BLaER1 (cell line): Measurements from ENCODE around the gene KIAA0513.
A peak's percentile ranks its signal among the peaks of the same experiment; 100 is the strongest.

ENCODE experiments used
- H3K27ac ChIP-seq: shearing (Covaris generic); formaldehyde crosslinking; 2 replicates; pipeline ENCODE4 v1.8.1; 2022
- H3K27me3 ChIP-seq: shearing (Covaris generic); formaldehyde crosslinking; 2 replicates; pipeline ENCODE4 v1.8.1; 2022
- H3K36me3 ChIP-seq: shearing (Covaris generic); formaldehyde crosslinking; 2 replicates; pipeline ENCODE4 v1.8.1; 2022
- H3K4me1 ChIP-seq: shearing (Covaris generic); formaldehyde crosslinking; 2 replicates; pipeline ENCODE4 v1.8.1; 2022
- H3K4me2 ChIP-seq: shearing (Covaris generic); formaldehyde crosslinking; 2 replicates; pipeline ENCODE4 v1.8.1; 2022
- H3K4me3 ChIP-seq: shearing (Covaris generic); formaldehyde crosslinking; 2 replicates; pipeline ENCODE4 v1.8.1; 2022
- H3K9ac ChIP-seq: shearing (Covaris generic); formaldehyde crosslinking; 2 replicates; pipeline ENCODE4 v1.8.1; 2022
- H3K9me3 ChIP-seq: shearing (Covaris generic); formaldehyde crosslinking; 2 replicates; pipeline ENCODE4 v1.8.1; 2022
- H4K20me1 ChIP-seq: shearing (Covaris generic); formaldehyde crosslinking; 2 replicates; pipeline ENCODE4 v1.8.1; 2022
- Cebpa-rat ChIP-seq: shearing (Covaris generic); IDR thresholded peaks from 2 replicates; pipeline ENCODE4 v1.8.1; 2022

KIAA0513 gene

DNA sequence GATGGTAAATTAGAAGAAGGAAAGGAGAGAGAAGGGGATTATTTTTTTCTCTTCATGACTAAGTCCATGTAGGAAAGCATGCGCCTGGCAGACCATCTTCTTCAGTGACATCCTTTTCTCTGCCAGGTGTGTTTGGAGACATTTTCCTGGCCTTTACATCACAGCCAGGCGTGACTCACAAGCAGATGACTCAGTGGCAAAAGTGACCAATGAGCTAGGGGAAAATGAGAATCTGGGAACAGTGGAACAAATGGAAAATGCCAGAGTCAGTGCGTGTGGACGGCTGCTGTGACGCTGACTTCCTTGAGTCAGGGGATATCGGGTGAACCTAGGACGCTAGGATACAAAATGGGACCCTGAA lies 9.4 kb downstream of the KIAA0513 start:
- H3K9ac ChIP-seq: no peak overlapping the region
- no peak overlapping the region for H3K27ac ChIP-seq
- 0 out of 2 replicates have a peak, but pooled peaks cover 4% of the 10 kb centered on the region for H3K27me3 ChIP-seq
- no peaks in the 10 kb centered on the region for H3K9me3 ChIP-seq
- H3K36me3 ChIP-seq: no peaks in the 10 kb centered on the region
- no peak overlapping the region for H3K4me3 ChIP-seq
- H3K4me1 ChIP-seq: peaks cover 14% of the 10 kb centered on the region
- H3K4me2 ChIP-seq: no peak overlapping the region
- no peak for TF ChIP-seq Cebpa-rat
- H4K20me1 ChIP-seq: no peaks in the 10 kb centered on the region

DNA sequence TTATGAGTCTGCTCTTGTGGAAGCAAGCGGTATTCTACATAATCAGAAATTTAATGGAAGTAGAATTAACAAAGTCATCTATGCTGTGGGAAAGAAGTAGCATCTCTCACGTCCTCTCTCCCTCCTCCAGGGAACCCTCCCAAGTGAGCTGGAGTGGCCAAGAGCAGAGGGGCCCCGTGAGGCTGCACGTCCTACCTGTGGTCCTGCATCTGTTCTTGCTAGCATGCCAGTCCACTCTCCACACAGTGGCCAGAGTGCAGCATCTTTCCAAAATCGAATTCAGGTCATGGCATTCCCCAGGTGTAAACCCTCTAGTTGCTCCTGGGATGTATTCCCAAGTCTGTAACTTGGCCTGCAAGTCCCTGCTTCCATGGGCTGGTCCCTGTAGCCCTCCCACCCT lies 10.1 kb downstream of the KIAA0513 start:
- Histone ChIP-seq H3K9me3 (no peaks in the 10 kb centered on the region), H3K4me3 (no peak overlapping the region), H3K27ac (no peak overlapping the region), H3K4me1 (peaks cover 14% of the 10 kb centered on the region), H3K4me2 (no peak overlapping the region), H3K36me3 (no peaks in the 10 kb centered on the region), H4K20me1 (no peaks in the 10 kb centered on the region), H3K27me3 (0 out of 2 replicates have a peak, but pooled peaks cover 4% of the 10 kb centered on the region), H3K9ac (no peak overlapping the region)
- no peak for TF ChIP-seq Cebpa-rat

- Histone ChIP-seq H3K4me1 (peaks cover 1% of the 10 kb centered on the region), H3K4me3 (no peak overlapping the region), H4K20me1 (no peaks in the 10 kb centered on the region), H3K9me3 (no peaks in the 10 kb centered on the region), H3K27ac (no peak overlapping the region), H3K27me3 (peaks cover 6% of the 10 kb centered on the region; the same call in 1 of the 2 replicates), H3K9ac (no peak overlapping the region), H3K4me2 (no peak overlapping the region), H3K36me3 (no peaks in the 10 kb centered on the region)
- TF ChIP-seq Cebpa-rat: no peak
Observed at GRCh38 chr16:85040685-85041084, 13.1 kb downstream of the KIAA0513 start.

- Histone ChIP-seq H3K27me3 (peaks cover 14% of the 10 kb centered on the region), H3K4me1 (peaks cover 10% of the 10 kb centered on the region), H3K4me2 (no peak overlapping the region), H3K27ac (no peak overlapping the region), H3K36me3 (no peaks in the 10 kb centered on the region), H3K9ac (no peak overlapping the region), H3K4me3 (no peak overlapping the region), H4K20me1 (no peaks in the 10 kb centered on the region), H3K9me3 (no peaks in the 10 kb centered on the region)
- no peak for TF ChIP-seq Cebpa-rat
Observed at GRCh38 chr16:85041219-85042166, 13.9 kb downstream of the KIAA0513 start.

DNA sequence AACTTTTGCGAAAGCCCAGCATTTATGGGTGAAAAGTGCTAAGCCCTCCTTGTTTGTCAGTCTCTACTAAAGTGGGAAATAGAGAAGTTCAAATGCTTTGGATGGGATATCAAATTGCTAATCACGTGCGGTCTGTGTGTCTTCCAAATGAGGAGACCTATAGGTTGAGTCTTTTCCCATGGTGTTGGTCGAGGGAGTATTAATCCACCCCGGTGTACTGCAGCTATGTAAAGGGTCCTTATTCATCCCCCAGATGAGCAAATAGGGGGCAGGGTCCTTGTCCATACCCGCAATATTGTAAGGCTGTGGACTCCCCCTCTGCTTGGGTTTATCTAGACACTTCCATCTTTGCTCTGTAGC lies 14.6 kb downstream of the KIAA0513 start:
- Histone ChIP-seq H3K4me2 (no peak overlapping the region), H3K4me1 (peaks cover 16% of the 10 kb centered on the region), H3K36me3 (no peaks in the 10 kb centered on the region), H4K20me1 (no peaks in the 10 kb centered on the region), H3K9ac (no peak overlapping the region), H3K27me3 (peaks cover 21% of the 10 kb centered on the region), H3K9me3 (no peaks in the 10 kb centered on the region), H3K4me3 (no peak overlapping the region), H3K27ac (no peak overlapping the region)
- TF ChIP-seq Cebpa-rat: no peak

- peaks cover 21% of the 10 kb centered on the region for H3K4me1 ChIP-seq
- H3K36me3 ChIP-seq: no peaks in the 10 kb centered on the region
- no peak overlapping the region for H3K27ac ChIP-seq
- TF ChIP-seq Cebpa-rat: no peak
- H3K27me3 ChIP-seq: peaks cover 22% of the 10 kb centered on the region
- no peak overlapping the region for H3K4me3 ChIP-seq
- H3K9me3 ChIP-seq: no peaks in the 10 kb centered on the region
- H3K4me2 ChIP-seq: no peak overlapping the region
- H4K20me1 ChIP-seq: no peaks in the 10 kb centered on the region
- H3K9ac ChIP-seq: no peak overlapping the region
Observed at GRCh38 chr16:85042606-85043005, 15.0 kb downstream of the KIAA0513 start.

DNA sequence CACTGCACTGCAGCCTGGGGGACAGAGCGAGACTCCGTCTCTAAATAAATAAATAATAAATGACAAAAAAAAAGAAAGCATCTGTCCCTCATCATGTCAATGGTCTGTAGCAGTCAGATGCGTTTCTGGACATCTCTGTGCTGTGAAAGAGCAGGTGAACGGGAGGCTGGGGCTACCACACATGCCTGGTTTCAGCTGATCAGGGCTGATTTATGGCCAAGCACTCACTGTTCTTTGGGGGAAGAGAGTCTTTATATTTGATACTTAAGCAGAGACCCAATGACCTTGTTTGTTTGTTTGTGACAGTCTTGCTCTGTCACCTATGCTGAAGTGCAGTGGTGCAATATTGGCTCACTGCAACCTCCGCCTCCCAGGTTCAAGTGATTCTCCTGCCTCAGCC lies 17.5 kb downstream of the KIAA0513 start:
- Histone ChIP-seq H3K36me3 (no peaks in the 10 kb centered on the region), H3K9me3 (no peaks in the 10 kb centered on the region), H3K27ac (no peak overlapping the region), H3K9ac (no peak overlapping the region), H4K20me1 (no peaks in the 10 kb centered on the region), H3K4me3 (no peak overlapping the region), H3K4me2 (no peak overlapping the region), H3K4me1 (peaks cover 34% of the 10 kb centered on the region), H3K27me3 (peaks cover 38% of the 10 kb centered on the region)
- no peak for TF ChIP-seq Cebpa-rat

GRCh38 chr16:85045641-85046471 lies 18.3 kb downstream of the KIAA0513 start:
- Histone ChIP-seq H4K20me1 (peaks cover 3% of the 10 kb centered on the region; the same call in 1 of the 2 replicates), H3K9me3 (no peaks in the 10 kb centered on the region), H3K27ac (no peak overlapping the region), H3K4me1 (peaks cover 42% of the 10 kb centered on the region), H3K4me2 (peak overlapping the region; percentile 70), H3K9ac (no peak overlapping the region), H3K27me3 (peaks cover 38% of the 10 kb centered on the region), H3K4me3 (no peak overlapping the region), H3K36me3 (no peaks in the 10 kb centered on the region)
- no peak for TF ChIP-seq Cebpa-rat

DNA sequence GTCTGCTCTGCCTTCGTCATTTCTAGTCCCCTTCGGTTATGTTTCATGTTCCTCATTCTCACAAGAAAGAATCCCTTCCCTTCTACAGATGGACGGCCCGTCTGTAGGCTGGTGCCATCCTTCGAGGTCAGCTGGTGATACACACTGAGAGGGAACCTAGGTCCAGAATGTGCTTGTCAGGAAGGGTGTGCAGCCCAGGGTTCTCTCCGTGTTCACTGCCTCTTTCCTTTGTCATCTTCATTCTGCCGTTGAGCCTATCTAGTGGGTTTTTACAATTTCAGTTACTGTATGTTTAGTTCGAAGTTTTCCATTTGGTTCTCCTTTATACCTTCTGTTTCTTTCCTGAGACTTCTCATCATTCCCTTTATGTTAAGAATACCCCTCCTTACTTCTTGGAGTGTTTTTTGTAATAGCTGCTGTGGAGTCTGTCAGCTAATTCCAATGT lies 18.9 kb downstream of the KIAA0513 start:
- H3K9me3 ChIP-seq: no peaks in the 10 kb centered on the region
- peaks cover 47% of the 10 kb centered on the region for H3K4me1 ChIP-seq
- H3K27me3 ChIP-seq: peaks cover 35% of the 10 kb centered on the region
- H4K20me1 ChIP-seq: peaks cover 5% of the 10 kb centered on the region; the same call in 1 of the 2 replicates
- no peak for TF ChIP-seq Cebpa-rat
- H3K27ac ChIP-seq: no peak overlapping the region
- no peak overlapping the region for H3K9ac ChIP-seq
- H3K4me3 ChIP-seq: no peak overlapping the region
- H3K36me3 ChIP-seq: no peaks in the 10 kb centered on the region
- H3K4me2 ChIP-seq: peak overlapping the region; percentile 70
